Transverse colon (tissue), 4 donors: ENCODE data around the gene CTU1.

ENCODE experiments used
- EP300 ChIP-seq: sonication (generic); formaldehyde crosslinking; IDR thresholded peaks from one replicate; pipeline ENCODE4 v1.6.1; 2017; ENCODE audit warnings: antibody characterized with exemption, low read depth
- POLR2A ChIP-seq: fragments of 450-650 bp; IDR thresholded peaks from one replicate; pipeline ENCODE4 v1.6.1; 2016; ENCODE audit warnings: antibody characterized with exemption, mild to moderate bottlenecking, moderate library complexity
- POLR2AphosphoS5 ChIP-seq, 3 donors: sonication (generic); formaldehyde crosslinking; IDR thresholded peaks; one replicate each; pipeline ENCODE4 v1.6.1; 2016; ENCODE audit warnings: antibody characterized with exemption in 3 of 3
- TF ChIP-seq, protein P1 (sequence below), 5 experiments: fragments of 200-600 bp in 3 of 5; fragments of 450-650 bp in 2 of 5; sonication (generic) in 3 of 5; IDR thresholded peaks; 1 replicate in 2 of 5; 2 replicates in 3 of 5; pipeline ENCODE4 v1.5.1; 2016 to 2017; ENCODE audit warnings: antibody characterized with exemption in 5 of 5, inconsistent platforms in 3 of 5, mild to moderate bottlenecking in 2 of 5, moderate library complexity in 1 of 5

DNA sequence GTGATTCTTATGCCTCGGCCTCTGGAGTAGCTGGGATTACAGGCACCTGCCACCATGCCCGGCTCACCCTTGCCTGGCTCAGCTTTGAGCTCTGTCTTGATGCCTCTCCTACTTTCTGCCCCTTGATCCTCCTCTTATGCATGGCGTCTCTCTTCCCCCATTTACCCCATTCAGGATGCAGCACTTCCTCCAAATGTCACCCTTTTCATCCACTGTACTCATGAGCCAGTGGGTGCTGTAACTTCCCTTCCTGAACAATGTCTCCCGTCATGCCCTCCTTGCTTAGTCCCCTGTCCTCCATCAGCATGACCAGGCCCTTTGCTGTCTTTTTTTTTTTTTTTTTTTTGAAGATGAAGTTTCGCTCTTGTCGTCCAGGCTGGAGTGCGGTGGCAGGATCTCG is 13.0 kb upstream of the CTU1 start:
- TF ChIP-seq POLR2AphosphoS5 (IDR thresholded peaks at IDR 0.05) (no peak), POLR2A (no peak), EP300 (no peak)
- TF ChIP-seq, protein P1, sequence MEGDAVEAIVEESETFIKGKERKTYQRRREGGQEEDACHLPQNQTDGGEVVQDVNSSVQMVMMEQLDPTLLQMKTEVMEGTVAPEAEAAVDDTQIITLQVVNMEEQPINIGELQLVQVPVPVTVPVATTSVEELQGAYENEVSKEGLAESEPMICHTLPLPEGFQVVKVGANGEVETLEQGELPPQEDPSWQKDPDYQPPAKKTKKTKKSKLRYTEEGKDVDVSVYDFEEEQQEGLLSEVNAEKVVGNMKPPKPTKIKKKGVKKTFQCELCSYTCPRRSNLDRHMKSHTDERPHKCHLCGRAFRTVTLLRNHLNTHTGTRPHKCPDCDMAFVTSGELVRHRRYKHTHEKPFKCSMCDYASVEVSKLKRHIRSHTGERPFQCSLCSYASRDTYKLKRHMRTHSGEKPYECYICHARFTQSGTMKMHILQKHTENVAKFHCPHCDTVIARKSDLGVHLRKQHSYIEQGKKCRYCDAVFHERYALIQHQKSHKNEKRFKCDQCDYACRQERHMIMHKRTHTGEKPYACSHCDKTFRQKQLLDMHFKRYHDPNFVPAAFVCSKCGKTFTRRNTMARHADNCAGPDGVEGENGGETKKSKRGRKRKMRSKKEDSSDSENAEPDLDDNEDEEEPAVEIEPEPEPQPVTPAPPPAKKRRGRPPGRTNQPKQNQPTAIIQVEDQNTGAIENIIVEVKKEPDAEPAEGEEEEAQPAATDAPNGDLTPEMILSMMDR (IDR thresholded peaks at IDR 0.05) = no peak
